Measurements from ENCODE around the gene FTSJ3.

- TF ChIP-seq POLR2A (IDR thresholded peaks at IDR 0.05; ENCODE audit: low read length) (no peak), GATA1 (IDR thresholded peaks at IDR 0.05; ENCODE audit: low read depth, low read length) (no peak)
Observed at GRCh38 chr17:63817736-63818385, 9.6 kb downstream of the FTSJ3 start.

Data from erythroblast (primary cell).